CD4-positive, alpha-beta T cell treated with Interleukin-1 beta for 1 hour (primary cell): ENCODE results near the gene TAMM41.
"Not testable (repeated sequence)": the region's sequence is repeated elsewhere in the genome, so short reads cannot be mapped to it uniquely, and the experiment has no call there.

ENCODE experiments used
- DNase-seq, 2 donors: peaks; one replicate each; pipeline ENCODE4 v3.0.0-alpha.2; 2020 to 2022

TAMM41 gene

GRCh38 chr3:11759996-11760395 lies 86.7 kb downstream of the TAMM41 start:
- no peak for DNase-seq

DNA sequence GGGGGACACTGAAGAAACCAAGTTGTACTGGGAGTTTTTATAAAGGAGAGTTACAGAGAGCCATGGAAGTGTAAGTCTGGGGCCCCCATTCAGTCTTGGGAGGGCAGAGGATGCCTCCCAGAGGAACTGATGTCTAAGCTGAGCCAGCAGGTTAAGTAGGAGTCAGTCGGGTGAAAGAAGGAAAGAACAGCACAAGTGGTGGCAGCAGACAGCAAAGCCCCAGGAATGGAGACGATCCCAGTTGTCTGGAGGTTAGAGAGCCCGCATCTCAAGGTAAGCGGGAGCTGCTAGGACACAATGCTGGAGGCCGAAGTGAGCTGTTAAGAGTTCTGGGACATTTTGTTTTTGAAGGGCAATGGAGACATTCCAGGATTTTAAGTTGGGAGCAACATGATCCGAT lies 88.8 kb downstream of the TAMM41 start:
- DNase-seq, result no peak

DNA sequence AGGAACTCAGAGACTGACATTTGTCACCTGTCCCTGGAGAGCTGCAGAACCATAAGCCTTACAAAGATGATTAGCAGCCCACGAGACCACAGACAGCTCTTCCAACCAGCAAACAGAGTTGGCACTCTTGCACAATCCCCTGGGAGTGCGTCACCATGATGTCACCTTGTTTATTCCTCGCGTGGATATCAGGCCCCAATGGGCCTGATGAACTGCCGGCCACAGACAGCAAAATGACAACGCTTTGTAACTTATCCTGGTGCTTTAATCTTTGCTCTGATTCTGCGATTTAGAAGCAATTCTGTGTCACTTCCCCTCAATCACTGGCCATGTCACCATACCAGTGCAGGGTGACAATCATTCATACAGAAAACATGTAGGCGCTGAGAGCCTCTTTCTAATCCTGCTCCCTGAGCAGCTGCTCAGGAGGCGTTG lies 89.2 kb downstream of the TAMM41 start:
- DNase-seq, result no peak

DNA sequence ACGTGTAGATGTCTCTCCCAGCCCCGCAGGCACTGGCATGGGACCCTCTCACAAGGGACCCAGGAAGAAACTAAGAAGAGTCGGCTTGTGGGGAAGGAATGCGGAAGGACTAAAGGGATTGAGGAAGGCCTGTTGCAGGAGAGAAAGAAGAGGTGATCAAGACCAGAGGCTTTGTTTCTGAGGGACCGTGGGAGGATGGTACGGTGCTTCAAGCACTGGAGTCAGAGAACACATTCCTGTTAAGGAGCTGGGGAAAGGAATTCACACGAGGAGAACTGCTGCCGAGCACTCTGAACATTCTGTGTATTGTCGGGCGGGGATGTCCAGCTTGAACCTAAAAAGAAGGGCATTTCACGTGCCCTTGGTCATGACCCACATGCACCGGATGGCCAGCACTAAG lies 91.4 kb downstream of the TAMM41 start:
- DNase-seq, result no peak

DNA sequence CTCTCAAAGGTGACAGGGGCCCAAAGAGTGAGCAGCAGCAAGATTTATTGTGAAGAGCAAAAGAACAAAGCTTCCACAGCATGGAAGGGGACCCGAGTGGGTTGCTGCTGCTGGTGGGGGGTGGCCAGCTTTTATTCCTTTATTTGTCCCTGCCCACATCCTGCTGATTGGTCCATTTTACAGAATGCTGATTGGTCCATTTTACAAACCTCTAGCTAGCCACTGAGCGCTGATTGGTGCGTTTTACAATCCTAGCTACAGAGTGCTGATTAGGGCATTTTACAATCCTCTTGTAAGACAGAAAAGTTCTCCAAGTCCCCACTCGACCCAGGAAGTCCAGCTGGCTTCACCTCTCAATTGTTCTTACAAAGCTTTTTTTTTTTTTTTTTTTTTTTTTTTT lies 94.4 kb downstream of the TAMM41 start:
- not testable (repeated sequence) for DNase-seq

DNA sequence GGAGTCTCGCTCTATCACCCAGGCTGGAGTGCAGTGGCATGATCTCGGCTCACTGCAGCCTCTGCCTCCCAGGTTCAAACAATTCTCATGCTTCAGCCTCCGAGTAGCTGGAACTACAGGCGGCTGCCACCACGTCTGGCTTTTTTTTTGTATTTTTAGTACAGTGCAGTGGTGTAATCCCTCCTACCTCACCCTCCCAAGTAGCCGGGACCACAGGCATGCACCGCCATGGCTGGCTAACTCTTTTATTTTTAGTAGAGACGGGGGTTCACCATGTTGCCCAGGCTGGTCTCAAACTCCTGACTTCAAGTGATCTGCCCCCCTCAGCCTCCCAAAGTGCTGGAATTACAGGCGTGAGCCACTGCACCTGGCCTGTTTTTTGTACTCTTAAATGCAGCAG lies 98.4 kb downstream of the TAMM41 start:
- not testable (repeated sequence) for DNase-seq
